Ishikawa (cell line): Measurements from ENCODE around the gene FAM120AOS.

ENCODE experiments used
- NFIC ChIP-seq: IDR thresholded peaks from 2 replicates; pipeline ENCODE4 v1.6.1; 2012
- ZBTB7A ChIP-seq: IDR thresholded peaks from 2 replicates; pipeline ENCODE4 v1.6.1; 2012; ENCODE audit warnings: low read depth
- TF ChIP-seq, protein P1 (sequence below): IDR thresholded peaks from 2 replicates; pipeline ENCODE4 v1.6.1; 2012; ENCODE audit warnings: low read depth, mild to moderate bottlenecking

DNA sequence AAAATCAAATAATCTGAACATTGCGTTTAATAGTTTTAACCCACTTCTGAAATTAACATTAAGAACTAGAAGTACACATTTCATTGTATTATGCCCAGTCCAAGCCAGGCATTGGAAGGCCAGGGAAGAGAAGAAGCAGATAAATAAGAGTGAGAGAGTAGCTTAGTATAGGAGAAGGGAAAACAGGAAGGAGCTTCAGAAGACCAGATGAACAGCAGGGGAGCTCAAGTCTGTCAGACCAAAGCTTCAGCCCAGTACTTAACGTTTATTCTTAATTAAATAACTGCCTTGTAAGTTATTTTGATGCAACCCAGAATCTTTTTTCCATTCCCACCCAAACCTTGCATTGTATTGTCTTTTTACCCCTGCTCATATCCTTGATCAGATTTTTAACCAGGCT lies 11.5 kb upstream of the FAM120AOS start:
- TF ChIP-seq NFIC (no peak), ZBTB7A (no peak)
- TF ChIP-seq, protein P1, sequence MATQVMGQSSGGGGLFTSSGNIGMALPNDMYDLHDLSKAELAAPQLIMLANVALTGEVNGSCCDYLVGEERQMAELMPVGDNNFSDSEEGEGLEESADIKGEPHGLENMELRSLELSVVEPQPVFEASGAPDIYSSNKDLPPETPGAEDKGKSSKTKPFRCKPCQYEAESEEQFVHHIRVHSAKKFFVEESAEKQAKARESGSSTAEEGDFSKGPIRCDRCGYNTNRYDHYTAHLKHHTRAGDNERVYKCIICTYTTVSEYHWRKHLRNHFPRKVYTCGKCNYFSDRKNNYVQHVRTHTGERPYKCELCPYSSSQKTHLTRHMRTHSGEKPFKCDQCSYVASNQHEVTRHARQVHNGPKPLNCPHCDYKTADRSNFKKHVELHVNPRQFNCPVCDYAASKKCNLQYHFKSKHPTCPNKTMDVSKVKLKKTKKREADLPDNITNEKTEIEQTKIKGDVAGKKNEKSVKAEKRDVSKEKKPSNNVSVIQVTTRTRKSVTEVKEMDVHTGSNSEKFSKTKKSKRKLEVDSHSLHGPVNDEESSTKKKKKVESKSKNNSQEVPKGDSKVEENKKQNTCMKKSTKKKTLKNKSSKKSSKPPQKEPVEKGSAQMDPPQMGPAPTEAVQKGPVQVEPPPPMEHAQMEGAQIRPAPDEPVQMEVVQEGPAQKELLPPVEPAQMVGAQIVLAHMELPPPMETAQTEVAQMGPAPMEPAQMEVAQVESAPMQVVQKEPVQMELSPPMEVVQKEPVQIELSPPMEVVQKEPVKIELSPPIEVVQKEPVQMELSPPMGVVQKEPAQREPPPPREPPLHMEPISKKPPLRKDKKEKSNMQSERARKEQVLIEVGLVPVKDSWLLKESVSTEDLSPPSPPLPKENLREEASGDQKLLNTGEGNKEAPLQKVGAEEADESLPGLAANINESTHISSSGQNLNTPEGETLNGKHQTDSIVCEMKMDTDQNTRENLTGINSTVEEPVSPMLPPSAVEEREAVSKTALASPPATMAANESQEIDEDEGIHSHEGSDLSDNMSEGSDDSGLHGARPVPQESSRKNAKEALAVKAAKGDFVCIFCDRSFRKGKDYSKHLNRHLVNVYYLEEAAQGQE = no peak
